K562 (cell line): Measurements from ENCODE around the gene LASP1. TPM values are rescaled to one million over a fixed set of nuclear protein-coding genes. Genes with fewer than 3 reads are reported as not detected.

ENCODE experiments used
- CXXC5 ChIP-seq: fragments of 250-450 bp; sonication (Bioruptor Pico); IDR thresholded peaks from 2 replicates; pipeline ENCODE4 v1.8.0; 2022; ENCODE audit warnings: inconsistent platforms, mild to moderate bottlenecking, moderate library complexity
- MAZ ChIP-seq, 2 experiments: fragments of 450-650 bp in 1 of 2; sonication (generic) in 1 of 2; formaldehyde crosslinking; IDR thresholded peaks in 1 of 2; conservative IDR thresholded peaks in 1 of 2; 2 replicates each; pipeline versions ENCODE4 v1.4.0 to v1.5.0; 2020; ENCODE audit warnings: mild to moderate bottlenecking in 1 of 2, missing genetic modification reagents in 1 of 2
- RFX5 ChIP-seq: IDR thresholded peaks from 2 replicates; pipeline ENCODE4 v1.6.1; 2011; ENCODE audit warnings: low read depth, mild to moderate bottlenecking, improper control_type of control experiment, low read length
- SETDB1 ChIP-seq: IDR thresholded peaks from one replicate; pipeline ENCODE4 v1.6.1; 2012; ENCODE audit warnings: low read length, control low read depth, inconsistent platforms
- polyA plus RNA-seq, 8 experiments: library from polyadenylated mRNA; depleted of rRNA in 4 of 8; stranded (reverse) in 5 of 8; unstranded in 3 of 8; fragments of >200 nt; fragmentation: Nextera tagmentation in 2 of 8; fragmentation: Illumina TruSeq in 1 of 8; extraction: Ambion mirVana in 2 of 8; extraction: Trizol in 1 of 8; gene quantifications; 2 replicates each; pipeline versions ENCODE4 v1.2.1 to v1.2.3, GENCODE V29; 2011 to 2014; ENCODE audit warnings: inconsistent platforms in 1 of 8, missing spikeins in 1 of 8
- total RNA-seq, 7 experiments: library from RNA; depleted of rRNA in 6 of 7; stranded (reverse); fragments of >200 nt in 6 of 7; fragmentation: Illumina TruSeq in 2 of 7; extraction: Trizol in 2 of 7; gene quantifications; 2 replicates each; pipeline versions ENCODE4 v1.2.1 to v1.2.3, GENCODE V29; 2011 to 2021; ENCODE audit warnings: low replicate concordance in 1 of 7
- TF ChIP-seq, protein P1 (sequence below), 2 experiments: fragments of 450-650 bp; IDR thresholded peaks; 2 replicates each; pipeline ENCODE4 v1.6.1; 2016; ENCODE audit warnings: mild to moderate bottlenecking in 2 of 2, borderline replicate concordance in 1 of 2, low read depth in 1 of 2, moderate library complexity in 1 of 2
- TF ChIP-seq, protein P2 (sequence below): fragments of 450-650 bp; conservative IDR thresholded peaks from 2 replicates; pipeline ENCODE4 v1.6.1; 2016; ENCODE audit warnings: missing genetic modification characterization, low read depth, mild to moderate bottlenecking, control low read depth, missing compliant biosample characterization
- TF ChIP-seq, protein P3 (sequence below): sonication (generic); formaldehyde crosslinking; IDR thresholded peaks from 2 replicates; pipeline ENCODE4 v1.9.0; 2022; ENCODE audit warnings: mild to moderate bottlenecking, missing genetic modification reagents
- TF ChIP-seq, protein P4 (sequence below), 2 experiments: IDR thresholded peaks; 2 replicates each; pipeline ENCODE4 v1.6.1; 2012; ENCODE audit warnings: improper control_type of control experiment in 2 of 2, low read depth in 2 of 2, low read length in 2 of 2, borderline replicate concordance in 1 of 2
- TF ChIP-seq, protein P5 (sequence below), 3 experiments: IDR thresholded peaks in 2 of 3; conservative IDR thresholded peaks in 1 of 3; 2 replicates each; pipeline ENCODE4 v1.5.1; 2011 to 2012; ENCODE audit warnings: low read length in 3 of 3, mild to moderate bottlenecking in 3 of 3, control low read depth in 2 of 3, improper control_type of control experiment in 1 of 3, inconsistent platforms in 1 of 3, low read depth in 1 of 3, mixed read lengths in 1 of 3, moderate library complexity in 1 of 3; ENCODE audit not compliant: insufficient read depth in 2 of 3

The LASP1 gene
- total and polyA plus RNA-seq, 9 of the 15 experiments (the other 6 are each of a cell fraction or from before 2014, with no cell fraction given), result 23.0 to 125 (median 55.3) TPM

DNA sequence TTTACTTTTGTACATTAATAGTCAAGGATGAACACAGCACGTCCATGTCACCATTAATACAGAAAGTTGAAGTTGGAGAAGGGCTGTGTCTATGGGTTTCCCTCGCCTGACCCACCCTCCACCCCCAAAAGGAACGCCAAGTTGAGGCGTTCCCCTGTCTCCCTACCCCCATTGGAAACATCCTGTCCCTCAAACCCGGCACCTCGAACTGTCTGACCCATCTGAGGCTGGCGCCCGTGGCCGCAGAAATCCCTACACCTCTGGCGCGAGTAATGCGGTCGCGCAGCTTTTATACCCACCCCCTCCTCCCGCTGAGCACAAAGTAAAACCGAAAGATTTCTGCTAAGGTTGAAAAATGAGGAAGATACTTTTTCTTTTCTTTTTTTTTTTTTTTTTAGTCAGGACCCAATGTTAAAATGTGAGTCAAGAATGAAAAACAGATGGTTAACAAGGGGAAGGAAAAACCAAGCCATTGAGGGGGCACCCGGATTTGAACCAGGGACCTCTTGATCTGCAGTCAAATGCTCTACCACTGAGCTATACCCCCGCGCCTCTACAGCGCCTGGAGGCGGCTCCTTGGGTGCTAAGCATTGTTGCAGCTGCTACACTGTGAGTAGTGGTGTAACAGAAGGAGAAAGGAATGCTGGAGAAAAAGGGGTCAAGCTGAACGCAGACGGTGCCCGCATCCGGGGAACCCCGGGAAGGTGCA, 887 bp upstream of the LASP1 start (continued):
- TF ChIP-seq, protein P1, sequence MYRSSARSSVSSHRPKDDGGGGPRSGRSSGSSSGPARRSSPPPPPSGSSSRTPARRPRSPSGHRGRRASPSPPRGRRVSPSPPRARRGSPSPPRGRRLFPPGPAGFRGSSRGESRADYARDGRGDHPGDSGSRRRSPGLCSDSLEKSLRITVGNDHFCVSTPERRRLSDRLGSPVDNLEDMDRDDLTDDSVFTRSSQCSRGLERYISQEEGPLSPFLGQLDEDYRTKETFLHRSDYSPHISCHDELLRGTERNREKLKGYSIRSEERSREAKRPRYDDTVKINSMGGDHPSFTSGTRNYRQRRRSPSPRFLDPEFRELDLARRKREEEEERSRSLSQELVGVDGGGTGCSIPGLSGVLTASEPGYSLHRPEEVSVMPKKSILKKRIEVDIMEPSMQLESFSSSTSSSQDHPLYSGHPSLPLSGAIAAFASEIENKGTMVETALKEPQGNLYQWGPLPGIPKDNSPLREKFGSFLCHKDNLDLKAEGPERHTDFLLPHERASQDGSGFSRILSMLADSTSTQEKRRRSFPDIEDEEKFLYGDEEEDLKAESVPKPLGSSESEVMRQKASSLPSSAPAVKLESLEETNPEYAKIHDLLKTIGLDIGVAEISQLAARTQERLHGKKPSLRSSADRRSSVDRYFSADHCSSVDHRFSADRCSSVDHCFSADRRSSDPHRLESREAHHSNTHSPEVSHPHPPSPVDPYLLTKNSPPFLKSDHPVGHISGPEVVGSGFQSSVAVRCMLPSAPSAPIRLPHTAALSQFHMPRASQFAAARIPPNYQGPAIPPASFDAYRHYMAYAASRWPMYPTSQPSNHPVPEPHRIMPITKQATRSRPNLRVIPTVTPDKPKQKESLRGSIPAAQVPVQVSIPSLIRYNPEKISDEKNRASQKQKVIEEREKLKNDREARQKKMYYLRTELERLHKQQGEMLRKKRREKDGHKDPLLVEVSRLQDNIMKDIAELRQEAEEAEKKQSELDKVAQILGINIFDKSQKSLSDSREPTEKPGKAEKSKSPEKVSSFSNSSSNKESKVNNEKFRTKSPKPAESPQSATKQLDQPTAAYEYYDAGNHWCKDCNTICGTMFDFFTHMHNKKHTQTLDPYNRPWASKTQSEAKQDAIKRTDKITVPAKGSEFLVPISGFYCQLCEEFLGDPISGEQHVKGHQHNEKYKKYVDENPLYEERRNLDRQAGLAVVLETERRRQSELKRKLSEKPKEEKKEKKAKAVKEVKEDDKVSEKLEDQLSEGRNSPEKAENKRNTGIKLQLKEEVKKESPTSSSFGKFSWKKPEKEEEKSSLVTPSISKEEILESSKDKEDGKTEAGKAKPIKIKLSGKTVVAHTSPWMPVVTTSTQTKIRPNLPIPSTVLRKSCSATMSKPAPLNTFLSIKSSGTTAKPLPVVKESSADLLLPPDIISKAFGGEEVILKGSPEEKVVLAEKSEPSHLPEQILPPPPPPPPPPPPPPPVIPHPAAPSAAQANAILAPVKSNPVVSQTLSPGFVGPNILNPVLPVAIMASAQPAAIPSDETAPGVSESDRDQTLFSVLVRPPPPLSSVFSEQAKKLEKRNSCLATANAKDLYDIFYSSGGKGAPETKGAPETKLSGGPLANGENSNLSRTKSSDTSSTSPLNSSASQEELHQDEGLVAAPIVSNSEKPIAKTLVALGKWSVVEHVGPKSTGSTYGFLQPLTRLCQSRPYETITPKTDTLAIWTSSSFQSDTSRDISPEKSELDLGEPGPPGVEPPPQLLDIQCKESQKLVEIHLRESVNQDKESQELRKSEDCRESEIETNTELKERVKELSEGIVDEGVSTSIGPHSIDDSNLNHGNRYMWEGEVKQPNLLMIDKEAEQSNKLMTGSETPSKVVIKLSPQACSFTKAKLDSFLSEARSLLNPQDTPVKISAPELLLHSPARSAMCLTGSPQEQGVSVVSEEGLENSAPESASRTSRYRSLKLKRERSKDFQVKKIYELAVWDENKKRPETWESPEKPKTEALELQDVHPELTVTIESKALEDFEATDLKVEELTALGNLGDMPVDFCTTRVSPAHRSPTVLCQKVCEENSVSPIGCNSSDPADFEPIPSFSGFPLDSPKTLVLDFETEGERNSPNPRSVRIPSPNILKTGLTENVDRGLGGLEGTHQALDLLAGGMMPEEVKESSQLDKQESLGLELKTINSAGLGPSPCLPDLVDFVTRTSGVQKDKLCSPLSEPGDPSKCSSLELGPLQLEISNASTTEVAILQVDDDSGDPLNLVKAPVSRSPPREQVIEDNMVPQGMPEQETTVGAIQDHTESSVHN (IDR thresholded peaks at IDR 0.05; ENCODE audit: borderline replicate concordance in 1 of 2, low read depth in 1 of 2), result 0 out of 4 replicates have a peak, but pooled peaks of 1 of the 2 experiments have one; percentile 17
- TF ChIP-seq CXXC5 (peak; percentile 54), RFX5 (peak; percentile 52; the same call in 1 of the 2 replicates), SETDB1 (no peak), MAZ (CRISPR knock-in tag; conservative IDR thresholded peaks at IDR 0.05 in 1 of 2, IDR thresholded peaks at IDR 0.05 in 1 of 2) (peak; percentile 18 to 80; a peak in 3 of 4 replicates)
- TF ChIP-seq, protein P2, sequence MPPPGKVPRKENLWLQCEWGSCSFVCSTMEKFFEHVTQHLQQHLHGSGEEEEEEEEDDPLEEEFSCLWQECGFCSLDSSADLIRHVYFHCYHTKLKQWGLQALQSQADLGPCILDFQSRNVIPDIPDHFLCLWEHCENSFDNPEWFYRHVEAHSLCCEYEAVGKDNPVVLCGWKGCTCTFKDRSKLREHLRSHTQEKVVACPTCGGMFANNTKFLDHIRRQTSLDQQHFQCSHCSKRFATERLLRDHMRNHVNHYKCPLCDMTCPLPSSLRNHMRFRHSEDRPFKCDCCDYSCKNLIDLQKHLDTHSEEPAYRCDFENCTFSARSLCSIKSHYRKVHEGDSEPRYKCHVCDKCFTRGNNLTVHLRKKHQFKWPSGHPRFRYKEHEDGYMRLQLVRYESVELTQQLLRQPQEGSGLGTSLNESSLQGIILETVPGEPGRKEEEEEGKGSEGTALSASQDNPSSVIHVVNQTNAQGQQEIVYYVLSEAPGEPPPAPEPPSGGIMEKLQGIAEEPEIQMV (tag), result no peak
- TF ChIP-seq, protein P3, sequence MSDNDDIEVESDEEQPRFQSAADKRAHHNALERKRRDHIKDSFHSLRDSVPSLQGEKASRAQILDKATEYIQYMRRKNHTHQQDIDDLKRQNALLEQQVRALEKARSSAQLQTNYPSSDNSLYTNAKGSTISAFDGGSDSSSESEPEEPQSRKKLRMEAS, result 0 out of 2 replicates have a peak, but pooled peaks have one; percentile 5
- TF ChIP-seq, protein P4, sequence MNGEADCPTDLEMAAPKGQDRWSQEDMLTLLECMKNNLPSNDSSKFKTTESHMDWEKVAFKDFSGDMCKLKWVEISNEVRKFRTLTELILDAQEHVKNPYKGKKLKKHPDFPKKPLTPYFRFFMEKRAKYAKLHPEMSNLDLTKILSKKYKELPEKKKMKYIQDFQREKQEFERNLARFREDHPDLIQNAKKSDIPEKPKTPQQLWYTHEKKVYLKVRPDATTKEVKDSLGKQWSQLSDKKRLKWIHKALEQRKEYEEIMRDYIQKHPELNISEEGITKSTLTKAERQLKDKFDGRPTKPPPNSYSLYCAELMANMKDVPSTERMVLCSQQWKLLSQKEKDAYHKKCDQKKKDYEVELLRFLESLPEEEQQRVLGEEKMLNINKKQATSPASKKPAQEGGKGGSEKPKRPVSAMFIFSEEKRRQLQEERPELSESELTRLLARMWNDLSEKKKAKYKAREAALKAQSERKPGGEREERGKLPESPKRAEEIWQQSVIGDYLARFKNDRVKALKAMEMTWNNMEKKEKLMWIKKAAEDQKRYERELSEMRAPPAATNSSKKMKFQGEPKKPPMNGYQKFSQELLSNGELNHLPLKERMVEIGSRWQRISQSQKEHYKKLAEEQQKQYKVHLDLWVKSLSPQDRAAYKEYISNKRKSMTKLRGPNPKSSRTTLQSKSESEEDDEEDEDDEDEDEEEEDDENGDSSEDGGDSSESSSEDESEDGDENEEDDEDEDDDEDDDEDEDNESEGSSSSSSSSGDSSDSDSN (IDR thresholded peaks at IDR 0.05; ENCODE audit: borderline replicate concordance in 1 of 2, low read depth in 2 of 2, low read length in 2 of 2), result 0 out of 4 replicates have a peak, but pooled peaks of 1 of the 2 experiments have one; percentile 29
- TF ChIP-seq, protein P5, sequence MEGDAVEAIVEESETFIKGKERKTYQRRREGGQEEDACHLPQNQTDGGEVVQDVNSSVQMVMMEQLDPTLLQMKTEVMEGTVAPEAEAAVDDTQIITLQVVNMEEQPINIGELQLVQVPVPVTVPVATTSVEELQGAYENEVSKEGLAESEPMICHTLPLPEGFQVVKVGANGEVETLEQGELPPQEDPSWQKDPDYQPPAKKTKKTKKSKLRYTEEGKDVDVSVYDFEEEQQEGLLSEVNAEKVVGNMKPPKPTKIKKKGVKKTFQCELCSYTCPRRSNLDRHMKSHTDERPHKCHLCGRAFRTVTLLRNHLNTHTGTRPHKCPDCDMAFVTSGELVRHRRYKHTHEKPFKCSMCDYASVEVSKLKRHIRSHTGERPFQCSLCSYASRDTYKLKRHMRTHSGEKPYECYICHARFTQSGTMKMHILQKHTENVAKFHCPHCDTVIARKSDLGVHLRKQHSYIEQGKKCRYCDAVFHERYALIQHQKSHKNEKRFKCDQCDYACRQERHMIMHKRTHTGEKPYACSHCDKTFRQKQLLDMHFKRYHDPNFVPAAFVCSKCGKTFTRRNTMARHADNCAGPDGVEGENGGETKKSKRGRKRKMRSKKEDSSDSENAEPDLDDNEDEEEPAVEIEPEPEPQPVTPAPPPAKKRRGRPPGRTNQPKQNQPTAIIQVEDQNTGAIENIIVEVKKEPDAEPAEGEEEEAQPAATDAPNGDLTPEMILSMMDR (IDR thresholded peaks at IDR 0.05 in 2 of 3, conservative IDR thresholded peaks at IDR 0.05 in 1 of 3; ENCODE audit: insufficient read depth in 2 of 3, low read depth in 1 of 3, low read length in 3 of 3), result peak; percentile 63 to 67 (median 64)
